HUES6 (cell line): ENCODE data around the gene RBP3.

ENCODE experiments used
- H3K27ac ChIP-seq: 2 replicates; pipeline ENCODE4 v1.7.0; 2013; ENCODE audit warnings: low read depth, mild to moderate bottlenecking, low read length, inconsistent platforms
- H3K27me3 ChIP-seq: 2 replicates; pipeline ENCODE4 v1.6.1; 2013; ENCODE audit warnings: low read length; ENCODE audit not compliant: control insufficient read depth, insufficient read depth
- H3K36me3 ChIP-seq: 2 replicates; pipeline ENCODE4 v1.6.1; 2013; ENCODE audit warnings: low read length; ENCODE audit not compliant: control insufficient read depth, insufficient read depth
- H3K4me1 ChIP-seq: 2 replicates; pipeline ENCODE4 v1.6.1; 2013; ENCODE audit warnings: low read length; ENCODE audit not compliant: control insufficient read depth, insufficient read depth
- H3K4me3 ChIP-seq: 2 replicates; pipeline ENCODE4 v1.5.1; 2013; ENCODE audit warnings: low read depth, low read length
- H3K9ac ChIP-seq: one replicate; pipeline ENCODE4 v1.6.1; 2013; ENCODE audit warnings: mild to moderate bottlenecking, low read length
- H3K9me3 ChIP-seq: 2 replicates; pipeline ENCODE4 v1.6.1; 2013; ENCODE audit warnings: low read depth, low read length; ENCODE audit not compliant: control insufficient read depth, insufficient read depth

Gene RBP3

GRCh38 chr10:47318706-47319105 is 29.5 kb upstream of the RBP3 start:
- no peak overlapping the region for H3K27ac ChIP-seq
- no peak overlapping the region for H3K4me3 ChIP-seq
- no peaks in the 10 kb centered on the region for H3K27me3 ChIP-seq
- no peaks in the 10 kb centered on the region for H3K4me1 ChIP-seq
- no peak overlapping the region for H3K9ac ChIP-seq
- H3K9me3 ChIP-seq, result no peaks in the 10 kb centered on the region
- no peaks in the 10 kb centered on the region for H3K36me3 ChIP-seq

DNA sequence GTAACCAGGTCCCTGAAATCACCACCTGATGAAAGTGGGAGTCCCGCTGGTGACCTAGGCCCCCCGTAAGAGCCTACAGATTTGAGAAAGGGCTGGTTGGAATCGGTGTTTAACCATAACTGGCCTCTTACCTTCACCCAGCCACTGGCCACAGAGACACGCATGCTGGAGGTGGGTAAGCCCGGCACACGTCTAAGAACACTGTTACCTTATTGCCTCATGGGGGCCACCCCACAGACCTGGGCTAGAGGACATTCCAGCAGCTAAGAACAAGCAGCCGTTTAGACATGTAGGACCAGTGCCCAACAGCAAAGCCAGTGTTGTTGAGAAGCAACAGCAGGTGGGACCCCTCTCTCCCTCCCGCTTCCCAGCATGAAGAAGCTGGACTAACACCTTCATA is 28.4 kb upstream of the RBP3 start:
- H3K27ac ChIP-seq, result no peak overlapping the region
- H3K9ac ChIP-seq, result no peak overlapping the region
- H3K27me3 ChIP-seq, result no peaks in the 10 kb centered on the region
- H3K36me3 ChIP-seq, result no peaks in the 10 kb centered on the region
- no peaks in the 10 kb centered on the region for H3K4me1 ChIP-seq
- no peaks in the 10 kb centered on the region for H3K9me3 ChIP-seq
- H3K4me3 ChIP-seq, result no peak overlapping the region

DNA sequence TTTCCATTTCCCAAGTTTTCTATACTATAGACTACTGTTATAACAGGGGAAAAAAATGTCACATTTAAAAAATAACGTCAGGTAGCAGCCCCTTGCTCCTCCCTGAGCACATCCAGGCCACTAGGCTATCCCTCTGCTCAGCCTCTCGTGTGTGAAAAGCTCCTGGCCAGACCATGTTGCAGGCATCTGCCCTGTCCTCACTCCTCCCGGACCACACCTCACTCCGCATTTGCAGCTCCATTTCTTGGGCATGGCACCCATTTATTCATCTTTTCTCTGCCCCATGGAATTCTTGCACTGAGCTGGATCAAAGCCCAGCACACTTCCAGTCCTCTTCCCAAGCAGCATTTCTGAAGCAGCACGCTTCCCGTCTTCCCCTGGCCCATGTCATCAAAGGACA is 27.4 kb upstream of the RBP3 start:
- H3K9me3 ChIP-seq, result no peaks in the 10 kb centered on the region
- H3K36me3 ChIP-seq, result no peaks in the 10 kb centered on the region
- no peak overlapping the region for H3K9ac ChIP-seq
- H3K4me1 ChIP-seq, result no peaks in the 10 kb centered on the region
- no peak overlapping the region for H3K4me3 ChIP-seq
- no peak overlapping the region for H3K27ac ChIP-seq
- no peaks in the 10 kb centered on the region for H3K27me3 ChIP-seq

DNA sequence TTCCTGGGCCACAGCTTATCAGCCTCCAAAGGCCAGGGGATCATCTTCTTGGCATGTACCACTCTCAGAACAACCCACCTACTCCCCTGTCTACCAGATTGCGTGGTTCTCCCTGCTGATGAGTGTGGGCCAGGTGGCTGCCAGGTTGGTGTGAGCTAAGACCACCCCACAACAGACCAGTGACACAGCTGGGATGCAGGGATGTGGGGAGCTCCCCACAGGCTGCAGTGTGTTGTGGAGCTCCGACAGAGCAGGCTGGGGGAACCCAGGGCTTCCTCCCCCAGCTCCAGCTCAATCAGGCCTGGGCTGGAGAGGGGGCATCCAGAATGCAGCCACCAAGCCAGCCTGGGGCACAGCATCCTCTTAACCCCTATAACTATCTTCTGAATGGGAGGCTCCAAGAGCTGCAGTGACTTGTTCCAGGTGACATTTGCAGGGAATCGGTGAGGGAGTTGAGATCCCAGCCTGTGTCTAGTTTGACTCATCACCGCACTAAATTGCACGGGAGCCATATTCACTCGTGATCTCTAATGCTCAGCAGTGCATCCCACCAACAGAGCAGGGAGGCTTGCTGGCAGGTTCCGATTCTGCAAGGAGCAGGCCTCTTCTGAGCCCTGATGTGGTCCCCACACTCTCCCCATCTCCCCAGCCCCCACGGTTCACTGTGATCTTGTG is 26.5 kb upstream of the RBP3 start:
- Histone ChIP-seq H3K4me1 (no peaks in the 10 kb centered on the region), H3K9me3 (no peaks in the 10 kb centered on the region), H3K27ac (no peak overlapping the region)

GRCh38 chr10:47322300-47323061 is 25.7 kb upstream of the RBP3 start, which contains the start of gene GDF2:
Gene GDF2 (plus strand): TSS chr10:47322454. CDS start chr10:47322669, 215 bp downstream.
- Histone ChIP-seq H3K4me3 (no peak within 1 kb of the TSS), H3K27ac (no peak within 1 kb of the TSS), H3K36me3 (no peaks in the 10 kb centered on the region), H3K4me1 (no peaks in the 10 kb centered on the region), H3K9me3 (no peaks in the 10 kb centered on the region), H3K9ac (no peak within 1 kb of the TSS), H3K27me3 (no peaks in the 10 kb centered on the region)

More for the DNA sequence above, 26.5 kb upstream of the RBP3 start:
- Histone ChIP-seq H3K4me3 (no peak overlapping the region), H3K9ac (no peak overlapping the region), H3K36me3 (no peaks in the 10 kb centered on the region), H3K27me3 (no peaks in the 10 kb centered on the region)

DNA sequence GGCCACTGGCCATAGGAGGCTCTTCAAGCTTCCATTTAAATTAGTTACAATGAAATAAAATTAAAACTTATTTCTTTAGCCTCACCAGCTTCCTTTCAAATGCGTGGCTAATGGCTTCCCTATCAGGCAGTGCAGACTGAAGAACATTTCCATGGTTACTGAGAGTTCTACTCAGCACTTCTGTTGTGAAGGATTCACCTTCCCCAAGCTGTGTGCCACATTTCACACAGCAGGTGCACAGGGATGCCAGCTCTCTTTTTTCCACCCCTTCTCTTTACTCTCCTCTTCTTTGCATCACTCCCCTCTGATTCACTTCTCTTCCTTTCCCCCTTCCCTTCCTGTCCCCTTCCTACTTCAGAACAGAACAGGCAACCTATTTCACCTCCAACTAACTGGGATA is 25.1 kb upstream of the RBP3 start:
- Histone ChIP-seq H3K4me1 (no peaks in the 10 kb centered on the region), H3K27ac (no peak overlapping the region), H3K9me3 (no peaks in the 10 kb centered on the region), H3K27me3 (no peaks in the 10 kb centered on the region), H3K36me3 (no peaks in the 10 kb centered on the region), H3K9ac (no peak overlapping the region), H3K4me3 (no peak overlapping the region)

DNA sequence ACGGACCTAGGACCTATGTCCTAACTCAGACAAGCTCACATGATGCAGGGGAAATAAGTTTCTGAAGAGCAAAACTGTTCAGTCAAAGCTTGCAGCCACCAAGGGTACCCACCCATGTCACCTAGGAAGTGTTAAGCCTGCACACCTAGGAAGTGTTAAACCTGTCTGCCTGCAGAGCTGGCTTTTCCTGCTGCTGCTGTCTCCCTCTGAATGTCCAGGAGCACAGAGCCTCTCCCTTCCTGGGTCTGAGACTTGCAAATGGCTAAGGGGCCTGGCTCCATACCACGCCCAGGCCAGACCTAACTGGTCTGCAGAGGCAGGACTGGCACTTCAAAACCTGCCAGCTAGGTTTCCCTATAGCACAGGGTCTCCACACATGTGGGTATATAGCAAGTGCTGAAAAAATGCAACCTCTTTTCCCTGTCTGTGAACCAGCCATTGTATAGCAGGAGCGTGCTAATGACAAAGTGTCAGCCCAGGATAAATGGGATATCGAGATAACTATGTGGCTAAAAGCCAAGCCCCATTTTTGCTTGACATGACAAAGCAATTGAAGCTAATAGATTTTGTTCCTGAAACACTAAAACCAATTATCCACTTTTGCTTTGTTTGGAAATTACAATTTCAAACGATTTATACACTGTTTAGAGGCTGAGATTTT is 24.4 kb upstream of the RBP3 start:
- Histone ChIP-seq H3K9me3 (no peaks in the 10 kb centered on the region), H3K27me3 (no peaks in the 10 kb centered on the region), H3K9ac (no peak overlapping the region), H3K4me3 (no peak overlapping the region), H3K27ac (no peak overlapping the region), H3K36me3 (no peaks in the 10 kb centered on the region), H3K4me1 (no peaks in the 10 kb centered on the region)

- H3K4me3 ChIP-seq, result no peak overlapping the region
- H3K27ac ChIP-seq, result no peak overlapping the region
- H3K9ac ChIP-seq, result no peak overlapping the region
- no peaks in the 10 kb centered on the region for H3K36me3 ChIP-seq
- no peaks in the 10 kb centered on the region for H3K9me3 ChIP-seq
- no peaks in the 10 kb centered on the region for H3K27me3 ChIP-seq
- H3K4me1 ChIP-seq, result no peaks in the 10 kb centered on the region
Measured at GRCh38 chr10:47325303-47326291, 22.6 kb upstream of the RBP3 start.

DNA sequence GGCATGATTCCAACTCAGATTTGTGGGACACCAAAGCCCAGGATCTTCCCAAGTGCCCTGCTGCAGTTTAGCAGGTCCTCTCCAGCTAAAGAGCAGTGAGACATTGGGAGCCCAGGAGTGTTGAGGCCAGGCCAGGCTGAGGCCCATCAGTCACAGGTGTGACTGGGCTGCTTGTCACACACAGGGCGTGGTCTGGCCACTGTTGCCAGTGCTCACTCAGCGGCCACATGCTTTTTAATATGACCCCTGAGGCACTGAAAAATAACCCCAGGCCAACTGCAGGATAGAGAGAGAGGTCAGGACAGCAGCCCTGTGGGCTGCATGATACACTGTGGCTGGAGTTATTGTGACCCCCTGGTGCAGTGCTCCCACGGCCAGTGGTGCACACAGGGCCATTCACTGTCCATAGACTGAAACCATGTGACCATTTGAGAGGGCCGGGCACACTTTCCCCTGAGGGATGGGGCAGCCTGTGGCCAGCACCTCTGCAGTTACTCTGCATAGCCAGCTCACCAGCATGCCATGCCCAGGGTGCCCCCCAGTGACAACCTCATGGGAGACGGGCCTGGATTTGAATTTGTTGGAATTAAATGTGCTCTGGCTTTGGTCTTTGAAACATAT is 21.7 kb upstream of the RBP3 start:
- Histone ChIP-seq H3K4me3 (no peak overlapping the region), H3K27ac (no peak overlapping the region), H3K27me3 (no peaks in the 10 kb centered on the region), H3K9ac (no peak overlapping the region), H3K36me3 (no peaks in the 10 kb centered on the region), H3K4me1 (no peaks in the 10 kb centered on the region), H3K9me3 (no peaks in the 10 kb centered on the region)

DNA sequence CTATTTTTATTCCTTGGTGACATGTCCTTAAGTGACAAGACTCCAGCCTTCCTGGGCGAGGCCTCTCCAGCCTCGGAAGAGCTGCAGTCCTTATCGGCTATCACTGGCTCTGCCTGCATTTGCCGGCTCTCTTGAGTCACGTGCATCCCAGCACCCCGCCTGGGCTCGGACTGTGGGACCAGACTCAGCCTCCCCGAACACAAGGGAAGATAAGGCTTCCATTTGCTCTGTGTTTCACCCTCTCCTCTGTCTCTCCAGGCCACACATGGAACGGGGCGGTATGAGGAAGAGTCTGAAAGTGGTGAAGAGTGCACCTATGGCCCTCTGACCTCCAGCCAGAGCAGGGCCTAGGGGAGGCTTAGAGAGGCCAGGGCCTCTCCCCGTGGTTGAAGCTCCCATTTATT is 21.2 kb upstream of the RBP3 start:
- Histone ChIP-seq H3K36me3 (no peaks in the 10 kb centered on the region), H3K9ac (no peak overlapping the region), H3K27ac (no peak overlapping the region), H3K27me3 (no peaks in the 10 kb centered on the region), H3K4me1 (peaks cover 2% of the 10 kb centered on the region; the same call in 1 of the 2 replicates), H3K4me3 (no peak overlapping the region), H3K9me3 (no peaks in the 10 kb centered on the region)
